Osteoblast (primary cell): Measurements from ENCODE around the gene TNN. TPM values are rescaled to one million over a fixed set of nuclear protein-coding genes. Genes with fewer than 3 reads are reported as not detected.

Source experiments
- DNase-seq: peaks from one replicate; pipeline ENCODE4 v3.0.0; 2011; ENCODE audit warnings: low spot score, mixed read lengths; ENCODE audit not compliant: insufficient read length; ENCODE audit errors: missing footprints
- H2AFZ ChIP-seq: 2 replicates; pipeline ENCODE4 v1.6.0; 2011; ENCODE audit warnings: mild to moderate bottlenecking, low read length
- H3K27ac ChIP-seq: 2 replicates; pipeline ENCODE4 v1.5.1; 2011; ENCODE audit warnings: mild to moderate bottlenecking, low read depth, low read length, moderate library complexity
- H3K27me3 ChIP-seq: 2 replicates; pipeline ENCODE4 v1.6.0; 2012; ENCODE audit warnings: mild to moderate bottlenecking, control low read depth, inconsistent platforms, low read length, moderate library complexity; ENCODE audit not compliant: insufficient read depth
- H3K36me3 ChIP-seq: 2 replicates; pipeline ENCODE4 v1.5.1; 2011; ENCODE audit warnings: mild to moderate bottlenecking, low read length, control low read depth, moderate library complexity; ENCODE audit not compliant: insufficient read depth
- H3K4me1 ChIP-seq: 2 replicates; pipeline ENCODE4 v1.5.1; 2011; ENCODE audit warnings: mild to moderate bottlenecking, low read length, control low read depth, moderate library complexity; ENCODE audit not compliant: insufficient read depth
- H3K4me2 ChIP-seq: 2 replicates; pipeline ENCODE4 v1.6.0; 2011; ENCODE audit warnings: mild to moderate bottlenecking, low read length; ENCODE audit not compliant: insufficient read depth
- H3K4me3 ChIP-seq: fragments of 200-600 bp; sonication (generic); 3 replicates; pipeline ENCODE4 v1.5.1; 2012; ENCODE audit warnings: mild to moderate bottlenecking, low read length, inconsistent platforms; ENCODE audit not compliant: insufficient read depth
- H3K79me2 ChIP-seq: 2 replicates; pipeline ENCODE4 v1.6.0; 2012; ENCODE audit warnings: mild to moderate bottlenecking, low read length, control low read depth, inconsistent platforms; ENCODE audit not compliant: insufficient read depth
- H3K9me3 ChIP-seq: 2 replicates; pipeline ENCODE4 v1.5.1; 2011; ENCODE audit warnings: low read depth, low read length, control low read depth
- H4K20me1 ChIP-seq: 2 replicates; pipeline ENCODE4 v1.6.0; 2012; ENCODE audit warnings: mild to moderate bottlenecking, low read length, control low read depth; ENCODE audit not compliant: insufficient read depth
- CTCF ChIP-seq: IDR thresholded peaks from 2 replicates; pipeline ENCODE4 v1.5.1; 2011; ENCODE audit warnings: mild to moderate bottlenecking, low read depth, low read length, moderate library complexity; ENCODE audit errors: extremely low read depth
- total RNA-seq: library from RNA; depleted of rRNA; stranded (reverse); fragments of >200 nt; gene quantifications from 2 replicates; pipeline ENCODE4 v1.2.3, GENCODE V29; 2012

The TNN gene
- total RNA-seq, 1 donor = under 0.01 TPM

DNA sequence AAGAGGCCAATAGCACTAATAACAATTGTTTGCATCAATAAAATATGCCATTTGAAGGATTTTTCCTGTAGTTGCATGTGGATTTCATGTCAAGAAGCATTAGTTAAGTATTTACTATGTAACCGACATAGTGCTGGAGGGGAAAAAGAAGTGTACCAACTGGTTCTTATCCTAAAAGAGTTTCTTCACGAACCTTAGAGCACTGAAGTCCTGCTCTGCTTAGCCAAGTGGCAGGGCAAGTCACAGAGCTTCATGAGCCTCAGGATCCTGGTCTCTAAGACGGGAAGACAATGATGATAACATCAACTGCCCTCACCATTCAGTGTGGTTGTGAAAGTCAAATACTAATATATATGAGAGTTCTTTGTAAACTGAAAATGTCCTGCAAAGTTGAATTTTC is 110.8 kb downstream of the TNN start:
- Histone ChIP-seq H4K20me1 (no peaks in the 10 kb centered on the region), H3K36me3 (no peaks in the 10 kb centered on the region), H3K27me3 (no peaks in the 10 kb centered on the region), H3K27ac (no peak overlapping the region), H3K79me2 (no peaks in the 10 kb centered on the region), H3K9me3 (no peaks in the 10 kb centered on the region), H3K4me2 (no peak overlapping the region), H2AFZ (no peak overlapping the region), H3K4me3 (no peak overlapping the region), H3K4me1 (no peaks in the 10 kb centered on the region)
- DNase-seq = no peak
- no peak for TF ChIP-seq CTCF

- H3K9me3 ChIP-seq = no peaks in the 10 kb centered on the region
- no peak for TF ChIP-seq CTCF
- H3K4me3 ChIP-seq = no peak overlapping the region
- H3K27me3 ChIP-seq = no peaks in the 10 kb centered on the region
- DNase-seq = no peak
- H3K79me2 ChIP-seq = no peaks in the 10 kb centered on the region
- no peak overlapping the region for H2AFZ ChIP-seq
- no peaks in the 10 kb centered on the region for H4K20me1 ChIP-seq
- no peaks in the 10 kb centered on the region for H3K4me1 ChIP-seq
- no peak overlapping the region for H3K27ac ChIP-seq
- H3K4me2 ChIP-seq = no peak overlapping the region
- H3K36me3 ChIP-seq = no peaks in the 10 kb centered on the region
These were observed 112.4 kb downstream of the TNN start for GRCh38 chr1:175179837-175180590.

- no peaks in the 10 kb centered on the region for H3K27me3 ChIP-seq
- no peak overlapping the region for H3K4me3 ChIP-seq
- no peaks in the 10 kb centered on the region for H3K9me3 ChIP-seq
- H2AFZ ChIP-seq = no peak overlapping the region
- no peak for TF ChIP-seq CTCF
- H3K27ac ChIP-seq = no peak overlapping the region
- H3K4me2 ChIP-seq = no peak overlapping the region
- H3K36me3 ChIP-seq = no peaks in the 10 kb centered on the region
- H3K4me1 ChIP-seq = no peaks in the 10 kb centered on the region
- no peaks in the 10 kb centered on the region for H4K20me1 ChIP-seq
- no peak for DNase-seq
- H3K79me2 ChIP-seq = no peaks in the 10 kb centered on the region
These were observed 114.6 kb downstream of the TNN start for GRCh38 chr1:175182201-175182746.

GRCh38 chr1:175183586-175183985 is 116.0 kb downstream of the TNN start:
- no peak for TF ChIP-seq CTCF
- no peak overlapping the region for H3K4me2 ChIP-seq
- H3K27ac ChIP-seq = no peak overlapping the region
- no peaks in the 10 kb centered on the region for H3K79me2 ChIP-seq
- H3K4me3 ChIP-seq = no peak overlapping the region
- no peaks in the 10 kb centered on the region for H3K9me3 ChIP-seq
- H3K4me1 ChIP-seq = no peaks in the 10 kb centered on the region
- H4K20me1 ChIP-seq = no peaks in the 10 kb centered on the region
- no peak for DNase-seq
- H3K36me3 ChIP-seq = no peaks in the 10 kb centered on the region
- no peak overlapping the region for H2AFZ ChIP-seq
- no peaks in the 10 kb centered on the region for H3K27me3 ChIP-seq
